Stimulated activated CD4-positive, alpha-beta T cell treated with anti-CD3 and anti-CD28 coated beads, Interleukin-12 subunit alpha, Interleukin-12 subunit beta, amount 100 ng/mL, for 48 hours (primary cell): ENCODE results near the gene CCL13.
"Not testable (repeated sequence)": the region's sequence is repeated elsewhere in the genome, so short reads cannot be mapped to it uniquely, and the experiment has no call there.

ENCODE experiments used
- DNase-seq, 3 donors: peaks; one replicate each; pipeline ENCODE4 v3.0.0-alpha.2; 2020; ENCODE audit warnings: low read depth in 2 of 3, low spot score in 1 of 3

The CCL13 gene

GRCh38 chr17:34356194-34356593 lies at the start of gene CCL13:
Gene CCL13 (plus strand): TSS chr17:34356480. CDS start chr17:34356527, 47 bp downstream.
- DNase-seq = no peak

GRCh38 chr17:34307110-34307509 lies 49.2 kb upstream of the CCL13 start:
- DNase-seq = no peak

DNA sequence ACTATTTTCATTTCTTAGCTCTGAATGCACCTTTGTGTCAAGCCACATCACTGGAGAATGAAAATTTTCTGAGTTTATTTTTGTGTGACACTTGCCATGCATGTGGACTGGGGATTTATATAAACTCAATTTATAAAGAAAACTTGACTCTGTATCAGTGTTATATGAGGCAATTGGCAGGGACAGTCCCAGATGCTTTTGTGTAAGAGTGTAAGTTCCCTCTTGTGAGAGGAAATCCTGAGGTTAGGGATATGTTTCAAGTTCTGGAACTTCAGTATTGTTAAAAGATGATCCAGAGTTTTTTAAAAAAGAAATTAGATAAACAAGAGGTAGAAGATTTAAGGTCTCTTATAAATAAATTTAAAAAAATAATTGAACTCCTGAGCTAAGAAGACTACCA lies 47.9 kb upstream of the CCL13 start:
- no peak for DNase-seq

GRCh38 chr17:34311291-34311690 lies 45.0 kb upstream of the CCL13 start:
- DNase-seq = no peak

- DNase-seq = no peak
These were observed 44.2 kb upstream of the CCL13 start for GRCh38 chr17:34312080-34312479.

- DNase-seq = no peak
These were observed 43.1 kb upstream of the CCL13 start for GRCh38 chr17:34313164-34313563.

DNA sequence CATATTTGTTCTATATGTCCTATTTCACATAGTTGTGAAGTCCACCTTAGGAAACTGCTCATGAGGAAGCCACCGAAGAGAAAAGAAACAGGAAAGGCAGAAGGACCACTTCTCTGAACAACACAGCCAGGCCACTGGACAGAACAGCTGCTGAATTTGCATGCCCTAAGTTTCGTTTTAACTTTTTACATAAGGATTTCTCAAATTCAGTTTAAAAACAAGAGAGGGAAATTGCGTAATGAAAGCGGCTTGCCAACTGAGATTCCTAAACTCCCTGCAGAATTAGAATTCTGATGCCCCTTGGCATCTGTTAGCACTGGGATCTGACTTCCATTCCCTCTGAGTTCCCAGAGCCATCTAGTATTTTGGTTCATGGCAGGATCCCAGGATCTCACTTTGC lies 42.0 kb upstream of the CCL13 start:
- no peak for DNase-seq

- DNase-seq = no peak
These were observed 37.8 kb upstream of the CCL13 start for GRCh38 chr17:34318474-34318873.

DNA sequence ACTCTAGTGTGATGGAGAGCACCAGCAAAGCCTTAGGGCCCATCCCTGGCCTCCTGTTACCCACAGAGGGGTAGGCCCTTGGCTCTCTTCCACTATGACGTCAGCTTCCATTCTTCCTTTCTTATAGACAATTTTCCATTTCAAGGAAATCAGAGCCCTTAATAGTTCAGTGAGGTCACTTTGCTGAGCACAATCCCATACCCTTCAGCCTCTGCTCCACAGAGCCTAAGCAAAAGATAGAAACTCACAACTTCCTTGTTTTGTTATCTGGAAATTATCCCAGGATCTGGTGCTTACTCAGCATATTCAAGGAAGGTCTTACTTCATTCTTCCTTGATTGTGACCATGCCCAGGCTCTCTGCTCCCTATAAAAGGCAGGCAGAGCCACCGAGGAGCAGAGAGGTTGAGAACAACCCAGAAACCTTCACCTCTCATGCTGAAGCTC lies 37.2 kb upstream of the CCL13 start, which contains the start of gene CCL8:
Gene CCL8, plus strand, starts transcription at position 397 of the 445 bp plus-strand sequence. CDS start 67 bp downstream, outside the sequence.
- no peak for DNase-seq

GRCh38 chr17:34321964-34322363 lies 34.3 kb upstream of the CCL13 start:
- no peak for DNase-seq

DNA sequence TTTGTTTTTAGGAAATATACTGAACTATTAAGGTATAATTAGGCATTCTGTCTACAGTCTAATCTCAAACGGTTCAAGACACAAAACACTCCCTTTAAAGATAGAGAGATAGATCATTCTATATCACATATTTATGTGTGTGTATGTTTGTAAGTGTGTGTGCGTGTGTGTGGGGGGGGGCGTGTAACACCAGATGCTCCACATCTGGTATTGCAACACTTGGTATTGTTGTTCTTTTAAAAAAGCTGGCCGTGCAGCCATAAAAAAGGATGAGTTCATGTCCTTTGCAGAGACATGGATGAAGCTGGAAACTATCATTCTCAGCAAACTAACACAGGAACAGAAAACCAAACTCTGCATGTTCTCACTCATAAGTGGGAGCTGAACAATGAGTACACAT lies 28.7 kb upstream of the CCL13 start:
- not testable (repeated sequence) for DNase-seq

DNA sequence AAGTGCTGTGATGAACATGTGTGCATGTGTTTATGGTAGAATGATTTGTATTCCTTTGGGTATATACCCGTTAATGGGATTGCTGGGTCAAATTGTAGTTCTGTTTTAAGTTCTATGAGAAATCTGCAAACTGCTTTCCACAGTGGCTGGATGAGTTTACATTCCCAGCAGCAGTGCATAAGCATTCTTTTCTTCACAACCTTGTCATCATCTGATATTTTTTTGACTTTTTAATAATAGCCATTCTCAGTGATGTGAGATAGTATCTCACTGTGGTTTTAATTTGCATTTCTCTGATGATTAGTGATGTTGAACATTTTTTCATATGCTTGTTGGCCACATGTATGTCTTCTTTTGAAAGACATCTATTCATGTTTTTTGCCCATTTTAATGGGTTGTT lies 18.6 kb upstream of the CCL13 start:
- no peak for DNase-seq

GRCh38 chr17:34339138-34339770 lies 17.0 kb upstream of the CCL13 start:
- DNase-seq = no peak

DNA sequence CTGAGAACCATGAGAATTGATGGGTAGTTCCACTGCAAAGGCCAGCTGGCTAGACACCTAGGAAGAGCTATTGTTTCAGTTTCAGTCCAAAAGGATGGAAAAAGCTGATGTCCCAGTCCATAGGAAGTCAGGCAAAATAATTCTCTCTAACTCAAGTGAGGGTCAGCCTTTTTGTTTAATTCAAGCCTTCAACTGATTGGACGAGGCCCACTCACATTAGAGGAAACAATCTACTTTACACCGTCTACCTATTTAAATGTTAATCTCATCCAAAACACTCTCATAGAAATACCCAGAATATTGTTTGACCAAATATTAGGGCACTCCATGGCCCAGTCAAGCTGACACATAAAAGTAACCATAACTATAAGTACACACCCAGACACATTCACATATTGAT lies 14.4 kb upstream of the CCL13 start:
- DNase-seq = no peak

DNA sequence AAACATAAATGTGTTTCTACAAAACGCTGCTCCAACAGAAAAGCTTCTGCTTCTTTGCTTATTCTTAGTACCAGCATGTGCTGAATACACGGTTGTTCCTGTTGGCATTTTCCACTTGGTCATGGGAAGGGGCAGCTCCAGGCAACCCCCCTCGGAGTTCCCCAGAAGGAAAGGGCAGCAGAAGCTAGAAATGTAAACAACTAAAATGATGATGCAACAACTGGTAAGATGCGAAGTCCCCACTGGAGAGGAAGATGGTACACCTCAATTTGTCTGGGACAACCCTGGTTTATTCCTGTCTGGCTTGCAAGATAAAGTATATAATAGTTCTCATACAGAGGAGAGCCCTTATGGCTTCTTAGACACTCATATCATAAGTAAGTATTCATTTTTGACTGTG lies 9.2 kb upstream of the CCL13 start:
- no peak for DNase-seq

GRCh38 chr17:34349751-34350150 lies 6.5 kb upstream of the CCL13 start:
- DNase-seq = no peak

GRCh38 chr17:34351096-34351495 lies 5.2 kb upstream of the CCL13 start:
- DNase-seq = no peak

- DNase-seq = no peak
These were observed 4.1 kb upstream of the CCL13 start for GRCh38 chr17:34352191-34352590.

- no peak for DNase-seq
These were observed 1.6 kb upstream of the CCL13 start for GRCh38 chr17:34354637-34355036.

- DNase-seq = no peak
These were observed 1.1 kb downstream of the CCL13 start for GRCh38 chr17:34357398-34357797.

- no peak for DNase-seq
These were observed 2.4 kb downstream of the CCL13 start for GRCh38 chr17:34358631-34359030.

DNA sequence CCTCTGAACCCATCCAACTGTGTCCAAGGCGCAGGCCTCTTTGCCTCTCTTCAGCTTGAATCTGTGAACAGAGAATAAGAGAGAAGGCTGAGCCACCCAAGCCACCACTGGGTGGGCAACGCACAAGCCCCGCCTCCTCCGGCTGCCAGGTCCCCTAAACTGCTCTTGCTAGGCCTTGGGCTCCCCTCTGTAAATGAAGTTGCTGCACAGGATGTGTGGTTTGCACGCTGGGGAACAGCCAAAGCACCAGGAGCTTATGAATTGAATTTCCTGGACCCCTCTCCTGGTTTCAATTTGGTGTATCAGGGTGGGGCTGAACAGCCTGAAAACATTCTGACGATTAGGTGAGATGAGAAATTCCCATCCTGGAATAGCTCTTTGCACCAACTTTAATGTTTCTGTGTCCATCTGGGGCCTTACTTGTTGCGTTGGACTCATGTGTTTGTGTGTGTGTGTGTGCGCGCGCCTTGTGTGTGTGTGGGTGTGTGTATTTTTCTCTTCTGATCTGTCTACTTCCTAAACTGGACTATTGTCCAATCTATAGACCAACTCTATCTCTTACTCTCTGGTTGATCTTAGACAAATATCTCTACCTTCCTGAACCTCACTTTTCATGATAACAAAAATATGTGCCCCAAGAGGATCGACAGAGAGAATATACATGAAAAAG lies 4.5 kb downstream of the CCL13 start:
- DNase-seq = no peak
